H9 (cell line): Measurements from ENCODE around the gene MUL1. TPM values are rescaled to one million over a fixed set of nuclear protein-coding genes. Genes with fewer than 3 reads are reported as not detected.

Experiments
- DNase-seq: peaks from one replicate; pipeline ENCODE4 v3.0.0-alpha.2; 2017
- H2AFZ ChIP-seq: one replicate; pipeline ENCODE4 v1.6.1; 2013; ENCODE audit warnings: mild to moderate bottlenecking, low read length, control low read depth, moderate library complexity
- H2AK5ac ChIP-seq: 2 replicates; pipeline ENCODE4 v1.6.1; 2013; ENCODE audit warnings: low read length, control low read depth, mixed read lengths; ENCODE audit not compliant: insufficient read length
- H2BK120ac ChIP-seq: one replicate; pipeline ENCODE4 v1.6.1; 2013; ENCODE audit warnings: low read depth, mild to moderate bottlenecking, low read length, control low read depth, inconsistent platforms; ENCODE audit not compliant: poor library complexity, severe bottlenecking
- H2BK12ac ChIP-seq: 2 replicates; pipeline ENCODE4 v1.6.1; 2013; ENCODE audit warnings: low read length, control low read depth, mixed read lengths, low read depth; ENCODE audit not compliant: insufficient read length
- H2BK15ac ChIP-seq: 2 replicates; pipeline ENCODE4 v1.6.1; 2013; ENCODE audit warnings: low read depth, low read length, control low read depth
- H2BK20ac ChIP-seq: one replicate; pipeline ENCODE4 v1.6.1; 2013; ENCODE audit warnings: low read depth, mild to moderate bottlenecking, low read length, control low read depth, inconsistent platforms; ENCODE audit not compliant: poor library complexity, severe bottlenecking
- H2BK5ac ChIP-seq: 2 replicates; pipeline ENCODE4 v1.6.1; 2013; ENCODE audit warnings: low read length, control low read depth, mixed read lengths; ENCODE audit not compliant: insufficient read length
- H3K14ac ChIP-seq: 2 replicates; pipeline ENCODE4 v1.6.1; 2013; ENCODE audit warnings: low read length, control low read depth; ENCODE audit not compliant: insufficient read depth
- H3K18ac ChIP-seq: 2 replicates; pipeline ENCODE4 v1.6.1; 2013; ENCODE audit warnings: low read depth, mild to moderate bottlenecking, mixed read lengths, low read length, control low read depth; ENCODE audit not compliant: insufficient read length
- H3K23ac ChIP-seq: 2 replicates; pipeline ENCODE4 v1.6.1; 2013; ENCODE audit warnings: low read length, control low read depth, mixed read lengths, low read depth; ENCODE audit not compliant: insufficient read length
- H3K23me2 ChIP-seq: 2 replicates; pipeline ENCODE4 v1.6.1; 2013; ENCODE audit warnings: low read depth, mild to moderate bottlenecking, mixed read lengths, low read length, control low read depth; ENCODE audit not compliant: insufficient read length, poor library complexity, severe bottlenecking
- H3K27ac ChIP-seq: 2 replicates; pipeline ENCODE4 v1.5.1; 2013; ENCODE audit warnings: low read length, control low read depth, mixed read lengths, low read depth; ENCODE audit not compliant: insufficient read length
- H3K27me3 ChIP-seq: 2 replicates; pipeline ENCODE4 v1.6.1; 2013; ENCODE audit warnings: low read length, control low read depth, inconsistent platforms; ENCODE audit not compliant: insufficient read depth
- H3K4ac ChIP-seq: 2 replicates; pipeline ENCODE4 v1.6.1; 2013; ENCODE audit warnings: low read depth, mild to moderate bottlenecking, control low read depth, inconsistent platforms, low read length, moderate library complexity
- H3K4me1 ChIP-seq: 2 replicates; pipeline ENCODE4 v1.6.1; 2013; ENCODE audit warnings: low read length, control low read depth, inconsistent platforms; ENCODE audit not compliant: insufficient read depth
- H3K4me2 ChIP-seq: 2 replicates; pipeline ENCODE4 v1.6.1; 2013; ENCODE audit warnings: low read length, control low read depth, mixed read lengths; ENCODE audit not compliant: insufficient read length, insufficient read depth
- H3K56ac ChIP-seq: 2 replicates; pipeline ENCODE4 v1.6.1; 2013; ENCODE audit warnings: low read depth, mild to moderate bottlenecking, mixed read lengths, low read length, control low read depth; ENCODE audit not compliant: insufficient read length
- H3K79me1 ChIP-seq: 2 replicates; pipeline ENCODE4 v1.6.1; 2013; ENCODE audit warnings: low read depth, mild to moderate bottlenecking, moderate library complexity, low read length, control low read depth, inconsistent platforms; ENCODE audit not compliant: insufficient read depth, poor library complexity, severe bottlenecking
- H3K79me2 ChIP-seq: 2 replicates; pipeline ENCODE4 v1.6.1; 2013; ENCODE audit warnings: low read length, control low read depth, inconsistent platforms; ENCODE audit not compliant: insufficient read depth
- H3K9ac ChIP-seq: 2 replicates; pipeline ENCODE4 v1.6.1; 2013; ENCODE audit warnings: low read length, control low read depth, mixed read lengths; ENCODE audit not compliant: insufficient read length; ENCODE audit errors: extremely low read depth
- H3K9me3 ChIP-seq: one replicate; pipeline ENCODE4 v1.6.1; 2013; ENCODE audit warnings: low read depth, low read length, inconsistent platforms; ENCODE audit not compliant: control insufficient read depth
- H3T11ph ChIP-seq: one replicate; pipeline ENCODE4 v1.6.1; 2013; ENCODE audit warnings: mild to moderate bottlenecking, low read length, control low read depth, inconsistent platforms
- H4K20me1 ChIP-seq: one replicate; pipeline ENCODE4 v1.6.1; 2013; ENCODE audit not compliant: control insufficient read depth, insufficient read length, insufficient read depth
- H4K5ac ChIP-seq: 2 replicates; pipeline ENCODE4 v1.6.1; 2013; ENCODE audit warnings: low read depth, mild to moderate bottlenecking, mixed read lengths, low read length, control low read depth; ENCODE audit not compliant: insufficient read length
- H4K8ac ChIP-seq: replicated peaks from 2 replicates; pipeline ENCODE4 v1.6.1; 2013; ENCODE audit warnings: low read length, control low read depth, mixed read lengths, low read depth; ENCODE audit not compliant: insufficient read length
- H4K91ac ChIP-seq: 2 replicates; pipeline ENCODE4 v1.6.1; 2013; ENCODE audit warnings: low read depth, mild to moderate bottlenecking, moderate library complexity, mixed read lengths, low read length, control low read depth; ENCODE audit not compliant: insufficient read length
- H3K27ac Mint-ChIP-seq, 3 experiments: 2 replicates in 2 of 3; 3 replicates in 1 of 3; pipeline ENCODE4 v1.8.0; 2020 to 2021; ENCODE audit warnings: mixed read lengths in 3 of 3, mild to moderate bottlenecking in 1 of 3, moderate library complexity in 1 of 3
- H3K27me3 Mint-ChIP-seq: 2 replicates; pipeline ENCODE4 v1.8.0; 2021; ENCODE audit warnings: low read depth, mild to moderate bottlenecking, moderate library complexity, mixed read lengths
- H3K36me3 Mint-ChIP-seq, 3 experiments: 2 replicates in 2 of 3; 3 replicates in 1 of 3; pipeline ENCODE4 v1.8.0; 2020 to 2021; ENCODE audit warnings: low read depth in 3 of 3, mixed read lengths in 3 of 3; ENCODE audit not compliant: insufficient read depth in 1 of 3
- H3K4me1 Mint-ChIP-seq, 2 experiments: 2 replicates each; pipeline ENCODE4 v1.8.0; 2020; ENCODE audit warnings: mixed read lengths in 2 of 2
- H3K4me3 Mint-ChIP-seq, 2 experiments: 2 replicates in 1 of 2; 3 replicates in 1 of 2; pipeline ENCODE4 v1.8.0; 2020 to 2021; ENCODE audit warnings: mild to moderate bottlenecking in 2 of 2, mixed read lengths in 2 of 2, moderate library complexity in 1 of 2
- H3K9me3 Mint-ChIP-seq, 2 experiments: 2 replicates in 1 of 2; 3 replicates in 1 of 2; pipeline ENCODE4 v1.8.0; 2020; ENCODE audit warnings: mild to moderate bottlenecking in 2 of 2, mixed read lengths in 2 of 2, moderate library complexity in 1 of 2
- CTCF ChIP-seq: fragments of 200-600 bp; sonication (generic); conservative IDR thresholded peaks from 3 replicates; pipeline ENCODE4 v1.8.0; 2021; ENCODE audit warnings: antibody characterized with exemption, mild to moderate bottlenecking
- WGBS: extraction: QIAGEN DNeasy Blood & Tissue Kit; methylation state at CpG from one replicate; pipeline ENCODE4 v1.1.7; 2013; ENCODE audit warnings: missing lambda C conversion rate, low lambda C conversion rate, mixed read lengths; ENCODE audit not compliant: insufficient read length; ENCODE audit errors: extremely low coverage; 5-methylcytosine and 5-hydroxymethylcytosine counted together
- total RNA-seq: library from RNA; stranded (reverse); gene quantifications from 2 replicates; pipeline ENCODE4 v1.2.1, GENCODE V29; 2021

MUL1 gene
- total RNA-seq, 1 experiment from 2014 or later: 27.1 TPM

- no peak overlapping the region for H2AFZ ChIP-seq
- H3K14ac ChIP-seq: no peak overlapping the region
- Mint-ChIP-seq H3K4me1 (peaks cover 12 to 14% of the 10 kb centered on the region in 2 experiments), H3K36me3 (no peaks in the 10 kb centered on the region), H3K4me3 (no peak overlapping the region), H3K9me3 (no peaks in the 10 kb centered on the region; a peak in 1 of 5 replicates), H3K27ac (no peak overlapping the region), H3K27me3 (peaks cover 43% of the 10 kb centered on the region)
- no peak overlapping the region for H2BK12ac ChIP-seq
- H3K23me2 ChIP-seq: no peaks in the 10 kb centered on the region
- no peaks in the 10 kb centered on the region for H3K79me2 ChIP-seq
- H3K9ac ChIP-seq: no peak overlapping the region
- no peaks in the 10 kb centered on the region for H3K9me3 ChIP-seq
- H3K56ac ChIP-seq: no peak overlapping the region
- H4K8ac ChIP-seq: no peak overlapping the region
- no CpG with 5 or more reads among the region's 3 CpGs for WGBS
- no peak overlapping the region for H4K5ac ChIP-seq
- no peak for DNase-seq
- H3T11ph ChIP-seq: no peak overlapping the region
- H2BK20ac ChIP-seq: no peak overlapping the region
- no peak overlapping the region for H2AK5ac ChIP-seq
- H2BK120ac ChIP-seq: no peak overlapping the region
- no peaks in the 10 kb centered on the region for H3K4me1 ChIP-seq
- H2BK15ac ChIP-seq: no peak overlapping the region
- H3K27me3 ChIP-seq: no peaks in the 10 kb centered on the region
- no peak overlapping the region for H3K4me2 ChIP-seq
- H3K23ac ChIP-seq: no peak overlapping the region
- H4K20me1 ChIP-seq: no peaks in the 10 kb centered on the region
- no peak for TF ChIP-seq CTCF
- H3K27ac ChIP-seq: no peak overlapping the region
- no peak overlapping the region for H2BK5ac ChIP-seq
- no peaks in the 10 kb centered on the region for H3K79me1 ChIP-seq
- no peak overlapping the region for H3K4ac ChIP-seq
- no peak overlapping the region for H3K18ac ChIP-seq
- no peak overlapping the region for H4K91ac ChIP-seq
Measured at GRCh38 chr1:20470194-20470593, 37.8 kb downstream of the MUL1 start.
